NB4 (cell line): ENCODE measurements around the gene PDE4B.

Source experiments
- CTCF ChIP-seq: IDR thresholded peaks from one replicate; pipeline ENCODE4 v1.5.1; 2012; ENCODE audit warnings: low read depth, low read length
- MAX ChIP-seq: IDR thresholded peaks from 2 replicates; pipeline ENCODE4 v1.6.1; 2011; ENCODE audit warnings: low read depth, low read length
- MYC ChIP-seq: IDR thresholded peaks from 2 replicates; pipeline ENCODE4 v1.6.1; 2011; ENCODE audit warnings: low read depth, low read length
- POLR2A ChIP-seq: IDR thresholded peaks from 2 replicates; pipeline ENCODE4 v1.6.1; 2011; ENCODE audit warnings: mild to moderate bottlenecking; ENCODE audit not compliant: insufficient read length; ENCODE audit errors: extremely low read depth

GRCh38 chr1:66248746-66249145 is 456.1 kb downstream of the PDE4B start:
- no peak for TF ChIP-seq MAX
- TF ChIP-seq CTCF = no peak
- no peak for TF ChIP-seq POLR2A
- TF ChIP-seq MYC = no peak
